DOHH2 (cell line): ENCODE measurements around the gene AGAP3.

ENCODE experiments used
- EZH2phosphoT487 ChIP-seq: fragments of 200-600 bp; sonication (generic); IDR thresholded peaks from 2 replicates; pipeline ENCODE4 v1.6.1; 2017; ENCODE audit warnings: borderline replicate concordance, mild to moderate bottlenecking, antibody characterized with exemption, low read length, moderate library complexity, mixed read lengths
- TF ChIP-seq, protein P1 (sequence below): fragments of 200-600 bp; sonication (generic); IDR thresholded peaks from one replicate; pipeline ENCODE4 v1.5.1; 2014; ENCODE audit warnings: antibody characterized with exemption, mild to moderate bottlenecking, low read depth, low read length; ENCODE audit not compliant: poor library complexity, severe bottlenecking

DNA sequence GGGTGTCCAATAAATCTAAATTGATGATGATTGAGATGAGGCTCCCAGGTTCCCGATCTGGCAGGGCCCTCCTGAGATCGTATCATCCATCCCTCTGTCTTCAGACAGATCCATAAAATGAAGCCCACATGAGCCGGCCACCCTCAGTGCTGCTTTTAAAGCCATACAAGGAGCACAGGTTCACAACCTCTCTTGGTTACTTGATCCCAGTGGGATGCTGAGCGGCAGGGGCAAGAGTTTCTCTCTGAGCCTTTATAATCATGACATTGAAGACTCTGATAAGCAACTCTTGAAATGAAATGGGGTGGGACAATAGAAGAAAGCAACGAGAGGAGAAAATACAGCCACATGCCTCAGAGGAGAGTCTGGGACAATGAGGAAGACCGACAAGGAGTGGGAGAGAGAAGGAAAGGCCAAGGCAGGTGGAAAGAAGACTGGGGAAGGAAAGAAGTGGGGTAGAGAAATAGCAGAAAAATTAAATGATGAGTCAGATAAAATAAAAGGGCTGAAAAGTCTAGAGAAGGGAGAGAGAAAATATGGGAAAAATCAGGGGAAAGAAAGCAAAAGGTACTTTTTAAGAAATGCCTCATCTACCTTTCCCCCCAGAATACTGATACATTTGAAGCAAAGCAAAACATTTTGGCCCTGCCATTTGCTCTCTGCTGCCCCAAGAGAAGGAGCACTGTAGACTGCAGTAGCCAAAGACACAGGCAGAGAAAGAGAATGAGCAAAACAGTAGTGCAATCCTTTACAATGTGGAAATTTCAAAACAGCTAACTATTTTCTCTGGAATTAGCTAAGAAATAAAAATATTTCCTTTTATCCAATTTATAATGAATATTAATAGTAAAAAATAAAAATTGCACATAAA, 66.6 kb downstream of the AGAP3 start:
- TF ChIP-seq, protein P1, sequence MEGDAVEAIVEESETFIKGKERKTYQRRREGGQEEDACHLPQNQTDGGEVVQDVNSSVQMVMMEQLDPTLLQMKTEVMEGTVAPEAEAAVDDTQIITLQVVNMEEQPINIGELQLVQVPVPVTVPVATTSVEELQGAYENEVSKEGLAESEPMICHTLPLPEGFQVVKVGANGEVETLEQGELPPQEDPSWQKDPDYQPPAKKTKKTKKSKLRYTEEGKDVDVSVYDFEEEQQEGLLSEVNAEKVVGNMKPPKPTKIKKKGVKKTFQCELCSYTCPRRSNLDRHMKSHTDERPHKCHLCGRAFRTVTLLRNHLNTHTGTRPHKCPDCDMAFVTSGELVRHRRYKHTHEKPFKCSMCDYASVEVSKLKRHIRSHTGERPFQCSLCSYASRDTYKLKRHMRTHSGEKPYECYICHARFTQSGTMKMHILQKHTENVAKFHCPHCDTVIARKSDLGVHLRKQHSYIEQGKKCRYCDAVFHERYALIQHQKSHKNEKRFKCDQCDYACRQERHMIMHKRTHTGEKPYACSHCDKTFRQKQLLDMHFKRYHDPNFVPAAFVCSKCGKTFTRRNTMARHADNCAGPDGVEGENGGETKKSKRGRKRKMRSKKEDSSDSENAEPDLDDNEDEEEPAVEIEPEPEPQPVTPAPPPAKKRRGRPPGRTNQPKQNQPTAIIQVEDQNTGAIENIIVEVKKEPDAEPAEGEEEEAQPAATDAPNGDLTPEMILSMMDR: no peak
- no peak for TF ChIP-seq EZH2phosphoT487
